ENCODE results near the gene FSD1. TPM values are rescaled to one million over a fixed set of nuclear protein-coding genes. Genes with fewer than 3 reads are reported as not detected.
A peak's percentile ranks its signal among the peaks of the same experiment; 100 is the strongest.

Gene FSD1
- total RNA-seq, 2 experiments from 2014 or later, result 0.98 to 1.0 TPM

- no peaks in the 10 kb centered on the region for H3K27me3 Mint-ChIP-seq
- H3K4me3 Mint-ChIP-seq, result peak within 1 kb of the TSS; percentile 91
- CTCF ChIA-PET, result interaction anchor here (0.5 to 3.6 kb wide), 9 partner anchors 9 to 101 kb away, joined by 3 to 27 read pairs (median 5); partner anchors contain the start of genes SH3GL1 and YJU2
- no peaks in the 10 kb centered on the region for H3K9me3 Mint-ChIP-seq
- Histone ChIP-seq H3K4me1 (ENCODE audit: insufficient read depth, low read length) (peaks cover 32% of the 10 kb centered on the region), H3K27ac (ENCODE audit: low read depth in 1 of 2, low read length in 2 of 2) (peak within 1 kb of the TSS; percentile 70 to 92), H3K9me3 (ENCODE audit: control insufficient read depth in 1 of 2, insufficient read depth in 1 of 2, low read length in 2 of 2) (no peaks in the 10 kb centered on the region), H3K36me3 (ENCODE audit: insufficient read depth, low read length) (peaks cover 5% of the 10 kb centered on the region), H3K27me3 (ENCODE audit: control insufficient read depth in 1 of 2, insufficient read depth in 2 of 2, low read length in 2 of 2) (no peaks in the 10 kb centered on the region), H3K4me3 (ENCODE audit: low read length) (peak within 1 kb of the TSS; percentile 93)
- POLR2A ChIA-PET, result interaction anchor here (0.9 to 2.9 kb wide), 27 partner anchors 9 to 581 kb away, joined by 3 to 43 read pairs (median 7); partner anchors contain the start of genes CHAF1A, DPP9, EEF2 and FSD1
- peaks cover 18% of the 10 kb centered on the region for H3K36me3 Mint-ChIP-seq (ENCODE audit: low read depth)
- H3K4me1 Mint-ChIP-seq (ENCODE audit: low read depth), result peaks cover 29% of the 10 kb centered on the region
- intact Hi-C loops (cut with DNase I, micrococcal nuclease), result loop anchor here (1.0 to 5.0 kb wide), 7 partner anchors 41 to 294 kb away; partner anchors contain the start of genes TMIGD2 (in 2 of the 2), YJU2 (in 2 of the 2), ANKRD24 (in 1 of the 2) and CHAF1A (in 1 of the 2)
- DNase-seq (peak; percentile 81 to 95 (median 93)), ATAC-seq (ENCODE audit: poor library complexity) (peak; percentile 65)
- TF ChIP-seq CTCF (IDR thresholded peaks at IDR 0.05), result no peak
- peak within 1 kb of the TSS; percentile 83 for H3K27ac Mint-ChIP-seq
These were observed 39.2 kb downstream of the FSD1 start, which contains the start of gene MPND for GRCh38 chr19:4343370-4344307. Gene MPND, plus strand, starts transcription at chr19:4343562. Its CDS starts 32 bp downstream, at chr19:4343594.

GRCh38 chr19:4345342-4346019 lies 41.1 kb downstream of the FSD1 start:
- no peak for DNase-seq
- H3K27ac Mint-ChIP-seq, result no peak overlapping the region
- TF ChIP-seq CTCF (IDR thresholded peaks at IDR 0.05), result no peak
- H3K4me3 Mint-ChIP-seq, result peak overlapping the region; percentile 71
- no peaks in the 10 kb centered on the region for H3K9me3 Mint-ChIP-seq
- no peak for ATAC-seq (ENCODE audit: poor library complexity)
- Histone ChIP-seq H3K27ac (ENCODE audit: low read depth in 1 of 2, low read length in 2 of 2) (no peak overlapping the region), H3K36me3 (ENCODE audit: insufficient read depth, low read length) (peaks cover 10% of the 10 kb centered on the region), H3K9me3 (ENCODE audit: control insufficient read depth in 1 of 2, insufficient read depth in 1 of 2, low read length in 2 of 2) (no peaks in the 10 kb centered on the region), H3K27me3 (ENCODE audit: control insufficient read depth in 1 of 2, insufficient read depth in 2 of 2, low read length in 2 of 2) (no peaks in the 10 kb centered on the region), H3K4me3 (ENCODE audit: low read length) (no peak overlapping the region), H3K4me1 (ENCODE audit: insufficient read depth, low read length) (peaks cover 23% of the 10 kb centered on the region)
- H3K4me1 Mint-ChIP-seq (ENCODE audit: low read depth), result peaks cover 20% of the 10 kb centered on the region
- POLR2A ChIA-PET, result interaction anchor here (1.0 kb wide), 1 partner anchor 98 kb away, joined by 3 read pairs; the partner anchor contains the start of gene YJU2
- H3K27me3 Mint-ChIP-seq, result no peaks in the 10 kb centered on the region
- CTCF ChIA-PET, result no interaction called here
- intact Hi-C loops (cut with DNase I, micrococcal nuclease), result no loop called here
- H3K36me3 Mint-ChIP-seq (ENCODE audit: low read depth), result peaks cover 18% of the 10 kb centered on the region

- Histone ChIP-seq H3K36me3 (ENCODE audit: insufficient read depth, low read length) (peaks cover 10% of the 10 kb centered on the region), H3K27me3 (ENCODE audit: control insufficient read depth in 1 of 2, insufficient read depth in 2 of 2, low read length in 2 of 2) (no peaks in the 10 kb centered on the region), H3K4me3 (ENCODE audit: low read length) (no peak overlapping the region), H3K9me3 (ENCODE audit: control insufficient read depth in 1 of 2, insufficient read depth in 1 of 2, low read length in 2 of 2) (no peaks in the 10 kb centered on the region), H3K4me1 (ENCODE audit: insufficient read depth, low read length) (peaks cover 23% of the 10 kb centered on the region), H3K27ac (ENCODE audit: low read depth in 1 of 2, low read length in 2 of 2) (no peak overlapping the region)
- intact Hi-C loops (cut with DNase I, micrococcal nuclease), result no loop called here
- DNase-seq (no peak), ATAC-seq (ENCODE audit: poor library complexity) (no peak)
- CTCF ChIA-PET, result no interaction called here
- POLR2A ChIA-PET, result interaction anchor here (1.0 kb wide), 1 partner anchor 99 kb away, joined by 3 read pairs; the partner anchor contains the start of gene YJU2
- no peak for TF ChIP-seq CTCF (IDR thresholded peaks at IDR 0.05)
- H3K4me1 Mint-ChIP-seq (ENCODE audit: low read depth), result peaks cover 20% of the 10 kb centered on the region
- H3K27ac Mint-ChIP-seq, result no peak overlapping the region
- H3K4me3 Mint-ChIP-seq, result peak overlapping the region; percentile 58
- H3K27me3 Mint-ChIP-seq, result no peaks in the 10 kb centered on the region
- peaks cover 18% of the 10 kb centered on the region for H3K36me3 Mint-ChIP-seq (ENCODE audit: low read depth)
- no peaks in the 10 kb centered on the region for H3K9me3 Mint-ChIP-seq
These were observed 41.6 kb downstream of the FSD1 start for GRCh38 chr19:4346020-4346383.

All from CD4-positive, alpha-beta T cell (primary cell).